Muscle layer of duodenum (tissue), 2 donors: Measurements from ENCODE around the gene ATG2A.

ENCODE experiments used
- H3K27ac ChIP-seq: one replicate; pipeline ENCODE4 v1.7.0; 2013; ENCODE audit warnings: mild to moderate bottlenecking, low read length
- H3K27me3 ChIP-seq: one replicate; pipeline ENCODE4 v1.7.0; 2013; ENCODE audit warnings: low read depth, mild to moderate bottlenecking, control low read depth, low read length
- H3K36me3 ChIP-seq, 2 donors: one replicate each; pipeline ENCODE4 v1.7.0; 2013; ENCODE audit warnings: low read length in 2 of 2, control low read depth in 1 of 2, mild to moderate bottlenecking in 1 of 2; ENCODE audit not compliant: insufficient read depth in 2 of 2, control insufficient read depth in 1 of 2
- H3K4me1 ChIP-seq, 2 donors: one replicate each; pipeline ENCODE4 v1.7.0; 2013; ENCODE audit warnings: low read length in 2 of 2, mild to moderate bottlenecking in 2 of 2, control low read depth in 1 of 2, moderate library complexity in 1 of 2; ENCODE audit not compliant: insufficient read depth in 2 of 2, control insufficient read depth in 1 of 2
- H3K4me3 ChIP-seq, 2 donors: one replicate each; pipeline ENCODE4 v1.7.0; 2013; ENCODE audit warnings: low read length in 2 of 2, low read depth in 1 of 2, mild to moderate bottlenecking in 1 of 2
- H3K9me3 ChIP-seq, 2 donors: one replicate each; pipeline ENCODE4 v1.7.0; 2013; ENCODE audit warnings: low read length in 2 of 2, control low read depth in 1 of 2, mild to moderate bottlenecking in 1 of 2; ENCODE audit not compliant: control insufficient read depth in 1 of 2
- donor health status: healthy.

Gene ATG2A

DNA sequence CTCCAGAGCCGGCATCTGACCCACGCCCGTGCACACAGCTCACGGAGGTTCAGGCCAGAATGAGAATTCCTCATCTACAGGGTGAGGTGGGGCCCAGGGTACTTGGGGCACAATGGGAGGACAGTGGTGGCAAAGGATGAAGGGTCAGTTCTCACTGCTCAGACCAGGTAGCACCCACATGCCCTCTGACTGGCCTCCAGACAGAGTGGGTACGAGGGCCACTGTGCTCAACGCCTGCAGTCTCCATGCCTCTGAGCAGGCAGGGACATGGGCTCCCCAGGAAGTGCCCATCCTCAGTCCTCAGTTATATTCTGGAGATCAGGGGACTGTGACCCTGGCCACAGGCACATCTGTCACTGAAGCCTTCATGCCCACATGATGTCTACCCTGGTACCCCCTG, 59.5 kb downstream of the ATG2A start:
- H3K36me3 ChIP-seq = peaks cover 7 to 35% of the 10 kb centered on the region in 2 donors

DNA sequence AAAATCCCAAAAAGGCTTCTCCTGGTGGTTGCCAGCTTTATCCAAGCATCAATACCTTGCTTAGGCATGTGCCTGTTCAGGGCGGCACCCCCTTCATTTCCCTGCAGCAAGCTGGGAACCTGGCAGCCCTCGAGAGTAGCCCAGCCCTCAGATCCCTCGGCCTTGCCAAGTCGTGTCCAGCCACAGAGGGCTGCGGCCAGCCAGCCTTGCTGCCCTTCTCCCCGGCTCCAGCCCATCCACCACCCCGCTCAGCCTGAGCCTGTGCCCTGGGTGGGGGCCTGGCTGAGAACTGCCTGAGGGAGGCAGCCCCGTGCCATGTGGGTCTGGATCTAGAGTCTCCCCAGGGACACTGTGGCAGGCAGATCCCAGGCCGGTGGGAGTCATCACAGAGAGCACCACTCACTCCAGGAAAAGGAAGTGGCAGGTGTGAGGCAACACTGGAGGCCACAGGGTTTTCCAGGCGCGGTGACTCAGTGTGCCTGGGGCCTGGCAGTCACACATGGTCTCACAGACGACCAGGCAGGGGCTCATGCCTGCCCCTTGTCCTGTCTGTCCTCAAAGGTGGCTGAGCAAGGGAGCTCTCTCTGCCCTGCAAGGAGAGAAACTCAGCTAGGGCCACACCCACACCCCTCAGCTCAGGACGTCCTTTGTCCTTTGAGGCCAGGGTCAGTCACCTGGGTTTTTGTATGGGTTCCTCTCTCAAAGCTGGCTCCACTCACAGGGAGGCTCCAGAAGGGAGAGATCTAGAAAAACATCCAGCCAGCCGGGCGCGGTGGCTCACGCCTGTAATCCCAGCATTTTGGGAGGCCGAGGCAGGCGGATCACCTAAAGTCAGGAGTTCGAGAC, 60.4 kb downstream of the ATG2A start:
- Histone ChIP-seq H3K27me3 (no peaks in the 10 kb centered on the region), H3K27ac (peak overlapping the region; percentile 65), H3K4me1 (peaks cover 26 to 38% of the 10 kb centered on the region in 2 donors), H3K4me3 (no peak overlapping the region), H3K36me3 (peaks cover 7 to 35% of the 10 kb centered on the region in 2 donors), H3K9me3 (no peaks in the 10 kb centered on the region)

More for the DNA sequence above, 59.5 kb downstream of the ATG2A start:
- Histone ChIP-seq H3K9me3 (no peaks in the 10 kb centered on the region), H3K27ac (peak overlapping the region; percentile 31), H3K4me1 (peaks cover 26 to 45% of the 10 kb centered on the region in 2 donors), H3K4me3 (no peak overlapping the region), H3K27me3 (no peaks in the 10 kb centered on the region)

DNA sequence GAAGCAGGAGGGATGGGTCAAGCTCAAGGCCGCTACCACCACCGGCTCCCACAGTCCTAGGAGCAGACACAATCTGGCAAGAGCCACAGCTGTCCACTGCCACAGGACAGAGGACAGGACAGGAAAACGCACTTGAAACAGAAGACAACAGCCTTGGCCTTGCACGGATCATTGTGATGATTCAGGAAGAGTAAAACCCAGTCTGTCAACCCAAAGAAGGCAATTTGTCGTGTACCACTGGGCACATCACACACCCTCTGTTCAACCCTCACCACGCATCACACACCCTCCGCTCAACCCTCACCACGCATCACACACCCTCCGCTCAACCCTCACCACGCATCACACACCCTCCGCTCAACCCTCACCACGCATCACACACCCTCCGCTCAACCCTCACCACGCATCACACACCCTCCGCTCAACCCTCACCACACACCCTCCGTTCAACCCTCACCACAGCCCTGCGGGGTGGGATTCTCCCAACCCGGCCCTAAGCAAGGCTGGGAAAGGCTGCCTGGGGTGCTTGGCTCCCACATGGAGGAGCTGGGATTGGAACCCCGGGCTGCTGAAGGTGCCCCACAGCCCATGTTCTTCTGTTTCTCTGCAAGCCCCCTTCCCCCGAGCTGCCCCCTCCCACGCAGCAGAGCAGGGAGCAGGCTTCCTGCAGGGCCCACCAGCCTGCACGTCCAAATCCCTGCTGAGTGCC, 61.3 kb downstream of the ATG2A start:
- Histone ChIP-seq H3K27me3 (no peaks in the 10 kb centered on the region), H3K9me3 (no peaks in the 10 kb centered on the region), H3K36me3 (peaks cover 7 to 35% of the 10 kb centered on the region in 2 donors), H3K27ac (peak overlapping the region; percentile 65), H3K4me1 (peaks cover 26 to 41% of the 10 kb centered on the region in 2 donors), H3K4me3 (peak overlapping the region in 1 of 2 donors; percentile 44)

DNA sequence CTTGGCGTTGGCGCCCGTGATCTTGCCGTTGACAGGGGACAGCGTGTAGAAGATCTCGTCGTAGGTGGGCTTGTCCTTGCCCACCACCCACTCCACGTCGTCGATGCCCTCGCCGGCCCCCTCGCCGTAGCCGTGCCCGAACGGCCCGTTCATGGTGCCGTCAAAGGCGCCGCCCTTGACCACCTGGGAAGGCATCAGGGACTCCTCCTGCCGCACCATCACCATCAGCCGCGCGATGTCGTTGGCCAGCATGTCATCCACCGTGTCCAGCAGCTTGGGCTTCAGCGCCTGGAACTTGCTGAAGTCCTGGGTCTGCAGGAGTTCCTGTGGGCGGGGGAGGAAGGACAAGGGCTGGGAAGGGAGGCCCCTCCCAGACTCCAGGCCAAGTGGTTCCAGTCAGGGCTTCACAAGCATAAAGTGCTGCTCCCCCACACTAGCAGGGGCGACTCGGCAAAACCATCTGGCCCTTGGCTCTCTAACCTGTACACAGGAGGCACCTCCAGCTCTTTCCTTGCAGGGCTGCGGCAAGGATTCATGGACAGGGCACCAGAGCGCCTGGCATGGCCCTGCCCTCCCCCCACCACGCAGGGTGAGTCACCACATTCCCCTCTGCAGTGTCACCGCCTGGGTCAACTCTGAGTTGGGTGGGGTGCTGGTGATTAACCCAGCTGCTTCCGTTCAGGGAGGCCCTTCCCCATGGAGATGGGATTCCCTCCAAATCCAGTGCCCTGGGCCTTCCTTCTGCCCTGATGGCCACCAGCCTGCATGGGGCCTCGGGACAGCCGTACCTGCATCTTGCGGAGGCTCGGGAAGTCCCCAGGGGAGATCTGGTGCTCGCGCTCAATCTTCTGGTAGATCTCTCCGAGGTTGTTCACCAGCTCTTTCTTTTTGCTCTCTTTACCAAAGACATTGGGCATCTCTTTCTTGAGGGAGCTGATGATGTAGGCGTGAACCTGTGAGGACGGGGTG, 62.2 kb downstream of the ATG2A start:
- peak overlapping the region; percentile 65 for H3K27ac ChIP-seq
- peaks cover 26 to 44% of the 10 kb centered on the region in 2 donors for H3K4me1 ChIP-seq
- H3K9me3 ChIP-seq = no peaks in the 10 kb centered on the region
- peaks cover 7 to 31% of the 10 kb centered on the region in 2 donors for H3K36me3 ChIP-seq
- no peaks in the 10 kb centered on the region for H3K27me3 ChIP-seq
- H3K4me3 ChIP-seq = peak overlapping the region in 1 of 2 donors; percentile 44

DNA sequence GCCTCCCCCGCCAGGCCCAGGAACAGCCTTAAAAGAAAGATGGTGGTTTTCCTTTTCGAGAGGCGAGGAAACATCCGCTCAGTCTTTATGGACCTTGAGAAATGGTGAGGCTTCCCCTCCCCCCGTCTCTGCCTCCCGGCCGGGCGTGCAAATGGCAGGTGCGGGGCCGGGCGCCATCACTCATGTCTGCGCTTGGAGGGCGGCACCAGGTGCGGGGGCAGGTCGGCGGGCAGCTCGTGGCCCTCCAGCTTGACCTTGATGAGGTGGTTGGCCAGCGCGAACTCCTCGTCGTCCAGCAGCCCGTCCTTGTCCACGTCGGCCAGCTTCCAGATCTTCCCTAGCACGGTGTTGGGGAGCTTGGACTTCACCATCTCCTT, 62.9 kb downstream of the ATG2A start:
- Histone ChIP-seq H3K36me3 (peaks cover 7 to 27% of the 10 kb centered on the region in 2 donors), H3K27me3 (no peaks in the 10 kb centered on the region), H3K27ac (peak overlapping the region; percentile 65), H3K9me3 (no peaks in the 10 kb centered on the region), H3K4me1 (peaks cover 26 to 46% of the 10 kb centered on the region in 2 donors), H3K4me3 (no peak overlapping the region)

DNA sequence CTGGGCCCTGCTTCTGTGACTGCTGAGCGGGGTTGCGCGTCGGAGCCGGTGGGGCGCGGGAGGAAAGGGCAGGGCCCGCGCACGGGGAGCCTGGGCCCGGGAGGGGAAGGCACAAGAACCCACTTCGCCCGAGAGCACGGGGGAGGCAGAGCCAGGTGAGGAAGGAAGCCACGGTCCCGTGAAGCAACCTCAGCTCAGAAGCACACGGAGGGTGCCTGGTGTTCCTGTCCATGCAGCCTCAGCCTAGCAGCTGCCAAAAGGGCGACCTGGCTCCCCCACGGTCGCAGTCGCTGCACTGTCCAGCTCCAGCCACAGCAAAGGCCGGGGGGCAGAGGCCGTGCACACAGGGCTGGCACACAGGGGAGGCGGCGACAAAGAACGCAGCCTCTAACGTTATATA, 63.3 kb downstream of the ATG2A start:
- Histone ChIP-seq H3K4me3 (no peak overlapping the region), H3K36me3 (peaks cover 2 to 27% of the 10 kb centered on the region in 2 donors), H3K4me1 (peaks cover 25 to 47% of the 10 kb centered on the region in 2 donors), H3K9me3 (no peaks in the 10 kb centered on the region), H3K27me3 (no peaks in the 10 kb centered on the region), H3K27ac (no peak overlapping the region)

DNA sequence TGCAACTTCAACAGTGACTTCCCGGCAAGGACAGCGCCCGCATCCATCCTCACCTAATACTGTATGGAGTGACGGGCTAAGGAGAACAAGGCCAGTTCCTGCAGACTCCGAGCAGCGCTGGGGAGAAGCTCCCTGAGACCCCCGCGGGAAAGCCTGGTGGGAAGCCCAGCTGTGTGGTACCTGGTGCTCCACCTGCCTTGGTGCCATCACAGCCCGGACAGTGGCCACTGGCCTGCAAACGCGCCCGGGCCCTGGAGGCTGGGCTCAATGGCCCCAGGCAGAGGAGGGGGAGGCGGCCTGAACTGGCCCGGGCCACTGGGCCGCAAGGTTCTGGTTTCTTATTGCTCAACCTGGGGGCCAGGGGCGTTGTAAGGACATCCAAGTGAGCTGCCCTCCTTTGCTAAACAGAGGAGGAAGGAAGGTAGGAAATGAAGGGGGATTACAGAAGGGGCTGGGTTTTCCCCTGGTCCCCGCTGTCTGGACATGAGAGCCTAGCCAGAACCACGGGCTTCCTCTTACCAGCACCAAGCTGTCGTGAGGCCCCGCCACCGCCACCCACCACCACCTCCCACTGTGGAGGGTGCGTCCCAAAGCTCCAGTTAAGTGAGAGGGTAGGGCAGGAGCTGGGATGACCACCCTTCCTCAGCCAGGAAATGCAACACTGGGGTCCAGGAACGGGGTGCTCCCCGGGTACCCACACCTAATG, 64.1 kb downstream of the ATG2A start:
- no peaks in the 10 kb centered on the region for H3K9me3 ChIP-seq
- peaks cover 28 to 54% of the 10 kb centered on the region in 2 donors for H3K4me1 ChIP-seq
- H3K36me3 ChIP-seq = peaks cover 0 to 27% of the 10 kb centered on the region in 2 donors
- peak overlapping the region; percentile 58 for H3K27ac ChIP-seq
- H3K4me3 ChIP-seq = no peak overlapping the region
- no peaks in the 10 kb centered on the region for H3K27me3 ChIP-seq

DNA sequence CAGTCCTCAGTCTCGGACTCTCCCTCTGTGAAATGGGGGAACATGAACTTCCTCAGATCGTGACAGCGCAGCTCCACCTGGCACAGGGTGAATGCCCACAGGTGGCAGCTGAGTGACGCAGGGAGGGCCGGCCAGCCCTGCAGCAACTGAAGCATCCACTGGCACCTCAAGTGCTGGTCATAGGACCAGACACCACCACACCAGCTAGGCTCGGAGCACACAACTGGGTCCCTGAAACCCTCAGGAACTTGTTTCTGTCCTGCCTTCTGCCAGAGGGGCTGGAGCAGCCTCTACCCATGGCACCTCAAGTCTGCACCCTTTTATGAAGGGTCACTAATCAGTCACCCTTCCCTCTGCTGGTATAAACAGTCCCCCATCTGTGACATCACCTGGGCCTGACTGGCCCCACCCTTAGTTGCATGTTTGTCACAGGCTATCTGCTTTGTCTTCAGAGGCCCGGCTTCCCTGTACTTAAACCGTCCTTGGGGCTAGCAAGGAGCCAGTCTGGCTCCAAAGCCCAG, 65.1 kb downstream of the ATG2A start:
- Histone ChIP-seq H3K27me3 (no peaks in the 10 kb centered on the region), H3K27ac (peak overlapping the region; percentile 34), H3K4me3 (no peak overlapping the region), H3K4me1 (peaks cover 31 to 53% of the 10 kb centered on the region in 2 donors), H3K36me3 (peaks cover 0 to 23% of the 10 kb centered on the region in 2 donors), H3K9me3 (no peaks in the 10 kb centered on the region)

DNA sequence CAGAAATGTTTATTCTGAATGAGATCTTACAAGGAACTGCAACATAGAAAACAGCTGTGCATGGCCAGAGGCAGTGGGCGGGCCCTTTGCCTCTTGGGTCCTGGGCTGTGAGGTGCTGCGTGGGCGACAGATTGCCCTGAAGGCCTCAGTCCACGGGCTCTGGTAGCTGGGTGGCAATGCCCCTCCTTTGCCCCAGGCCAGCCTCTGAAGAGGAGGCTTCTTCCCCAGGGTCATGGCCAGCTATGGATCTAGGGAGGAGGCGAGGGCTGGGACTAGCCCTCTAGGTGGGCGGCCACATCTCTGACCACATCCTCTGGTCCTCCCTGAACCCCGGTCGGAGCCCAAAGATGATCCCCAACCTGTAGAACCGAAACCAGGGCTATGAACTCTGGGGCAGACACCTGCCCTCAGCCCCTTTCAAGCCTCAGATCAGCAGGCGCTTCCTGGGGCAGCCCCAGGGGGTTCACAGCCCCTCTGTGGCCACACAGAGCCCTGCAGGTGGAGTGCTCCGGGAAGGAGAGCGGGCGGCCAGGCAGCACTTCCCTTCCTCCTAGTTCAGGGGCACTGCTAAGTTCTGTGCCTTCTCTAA, 65.9 kb downstream of the ATG2A start:
- no peaks in the 10 kb centered on the region for H3K9me3 ChIP-seq
- H3K27me3 ChIP-seq = no peaks in the 10 kb centered on the region
- peaks cover 0 to 23% of the 10 kb centered on the region in 2 donors for H3K36me3 ChIP-seq
- H3K27ac ChIP-seq = peak overlapping the region; percentile 34
- peaks cover 26 to 44% of the 10 kb centered on the region in 2 donors for H3K4me1 ChIP-seq
- no peak overlapping the region for H3K4me3 ChIP-seq
